Measurements from ENCODE around the gene CNNM4.
"Not testable (repeated sequence)": the region's sequence is repeated elsewhere in the genome, so short reads cannot be mapped to it uniquely, and the experiment has no call there.

Gene CNNM4

DNA sequence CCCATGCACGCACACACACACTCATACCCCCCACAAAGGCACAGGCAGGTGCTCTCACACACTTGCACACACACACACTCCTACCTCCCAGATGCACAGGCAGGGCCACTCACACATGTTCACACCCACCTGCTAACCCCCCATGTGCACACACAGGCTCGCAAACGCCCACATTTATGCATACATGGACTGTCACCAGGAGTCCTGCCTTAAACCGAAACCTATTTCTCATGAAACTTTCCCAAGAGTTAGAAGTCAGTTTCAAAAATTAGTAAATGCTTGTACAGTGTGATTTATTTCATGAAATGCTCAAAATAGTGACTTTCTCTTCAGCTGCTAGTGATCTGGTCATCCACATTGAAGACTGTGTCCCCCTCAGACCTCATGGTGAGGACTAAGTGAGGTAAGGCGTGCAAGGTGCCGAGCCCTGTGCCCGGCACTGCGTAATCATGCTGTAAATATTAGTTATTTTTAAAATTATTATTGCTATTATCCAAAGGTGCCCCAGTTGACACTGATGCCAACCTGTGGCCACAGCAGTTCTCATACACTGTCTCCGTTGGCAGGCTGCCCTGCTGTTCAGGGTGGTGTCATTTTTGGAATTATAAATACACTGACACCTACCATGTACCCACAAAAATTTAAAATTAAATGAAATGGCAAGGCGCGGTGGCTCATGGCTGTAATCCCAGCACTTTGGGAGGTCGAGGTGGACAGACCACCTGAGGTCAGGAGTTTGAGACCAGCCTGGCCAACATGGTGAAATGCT lies 12.4 kb downstream of the CNNM4 start:
- H3K4me3 ChIP-seq (ENCODE audit: low read depth in 1 of 2, low read length in 2 of 2), result no peak overlapping the region
- no peaks in the 10 kb centered on the region for H3K27me3 ChIP-seq (ENCODE audit: control insufficient read depth in 1 of 2, insufficient read depth in 2 of 2, low read length in 2 of 2)
- H3K4me1 ChIP-seq (ENCODE audit: insufficient read depth, low read length), result peaks cover 4% of the 10 kb centered on the region
- no peaks in the 10 kb centered on the region for H3K36me3 ChIP-seq (ENCODE audit: insufficient read depth, low read length)
- no peaks in the 10 kb centered on the region for H3K9me3 ChIP-seq (ENCODE audit: low read length)
- no peak overlapping the region for H3K27ac ChIP-seq (ENCODE audit: low read depth, low read length)
- no peak overlapping the region for H3K9ac ChIP-seq (ENCODE audit: low read length)

DNA sequence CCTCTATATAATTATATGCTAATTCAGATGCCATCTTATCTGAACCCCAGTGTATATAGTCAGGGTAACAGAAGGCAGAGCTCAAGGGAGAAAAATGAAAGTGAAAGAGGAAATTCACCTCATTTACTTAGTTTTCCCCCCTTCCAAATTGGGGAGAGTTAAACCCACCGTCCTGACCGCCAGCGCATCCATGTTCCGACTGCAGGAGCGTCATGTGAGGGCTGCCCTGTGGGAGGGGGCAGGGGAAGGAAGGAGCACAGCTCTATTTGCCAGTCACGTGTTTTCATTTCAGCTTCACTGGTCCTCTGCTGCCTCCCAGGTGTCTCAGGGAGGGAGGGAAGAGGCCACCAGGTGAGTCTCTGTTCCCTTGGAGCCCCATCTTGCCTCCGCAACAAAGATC lies 13.2 kb downstream of the CNNM4 start:
- Histone ChIP-seq H3K27ac (ENCODE audit: low read depth, low read length) (no peak overlapping the region), H3K4me1 (ENCODE audit: insufficient read depth, low read length) (peaks cover 4% of the 10 kb centered on the region), H3K27me3 (ENCODE audit: control insufficient read depth in 1 of 2, insufficient read depth in 2 of 2, low read length in 2 of 2) (no peaks in the 10 kb centered on the region), H3K9ac (ENCODE audit: low read length) (no peak overlapping the region), H3K4me3 (ENCODE audit: low read depth in 1 of 2, low read length in 2 of 2) (no peak overlapping the region), H3K36me3 (ENCODE audit: insufficient read depth, low read length) (no peaks in the 10 kb centered on the region), H3K9me3 (ENCODE audit: low read length) (no peaks in the 10 kb centered on the region)

DNA sequence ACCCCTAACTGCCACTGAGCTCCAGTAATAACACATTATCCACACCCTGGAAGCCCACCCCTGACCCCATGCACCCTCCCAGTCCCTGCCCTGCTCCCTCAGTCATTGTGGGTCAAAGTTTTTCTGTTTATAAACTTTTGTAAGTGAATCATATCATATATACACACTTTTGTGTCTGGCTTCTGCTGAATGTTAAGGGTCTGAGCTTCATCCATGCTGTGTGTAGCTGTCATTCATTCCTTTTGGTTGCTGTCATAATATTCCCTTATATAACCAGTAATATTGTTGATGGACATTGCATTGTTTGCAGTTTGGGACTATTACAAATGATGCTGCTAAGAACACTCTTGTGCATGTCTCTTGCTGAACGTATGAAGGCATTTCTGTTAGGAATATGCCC lies 14.5 kb downstream of the CNNM4 start:
- Histone ChIP-seq H3K27me3 (ENCODE audit: control insufficient read depth in 1 of 2, insufficient read depth in 2 of 2, low read length in 2 of 2) (no peaks in the 10 kb centered on the region), H3K9ac (ENCODE audit: low read length) (no peak overlapping the region), H3K9me3 (ENCODE audit: low read length) (no peaks in the 10 kb centered on the region), H3K27ac (ENCODE audit: low read depth, low read length) (no peak overlapping the region), H3K4me1 (ENCODE audit: insufficient read depth, low read length) (no peaks in the 10 kb centered on the region), H3K4me3 (ENCODE audit: low read depth in 1 of 2, low read length in 2 of 2) (no peak overlapping the region), H3K36me3 (ENCODE audit: insufficient read depth, low read length) (no peaks in the 10 kb centered on the region)

- Histone ChIP-seq H3K27ac (ENCODE audit: low read depth, low read length) (no peak overlapping the region), H3K9me3 (ENCODE audit: low read length) (no peaks in the 10 kb centered on the region), H3K9ac (ENCODE audit: low read length) (no peak overlapping the region), H3K4me3 (ENCODE audit: low read depth in 1 of 2, low read length in 2 of 2) (no peak overlapping the region), H3K36me3 (ENCODE audit: insufficient read depth, low read length) (no peaks in the 10 kb centered on the region), H3K27me3 (ENCODE audit: control insufficient read depth in 1 of 2, insufficient read depth in 2 of 2, low read length in 2 of 2) (no peaks in the 10 kb centered on the region), H3K4me1 (ENCODE audit: insufficient read depth, low read length) (peaks cover 13% of the 10 kb centered on the region)
These were observed 22.7 kb downstream of the CNNM4 start for GRCh38 chr2:96783388-96783787.

DNA sequence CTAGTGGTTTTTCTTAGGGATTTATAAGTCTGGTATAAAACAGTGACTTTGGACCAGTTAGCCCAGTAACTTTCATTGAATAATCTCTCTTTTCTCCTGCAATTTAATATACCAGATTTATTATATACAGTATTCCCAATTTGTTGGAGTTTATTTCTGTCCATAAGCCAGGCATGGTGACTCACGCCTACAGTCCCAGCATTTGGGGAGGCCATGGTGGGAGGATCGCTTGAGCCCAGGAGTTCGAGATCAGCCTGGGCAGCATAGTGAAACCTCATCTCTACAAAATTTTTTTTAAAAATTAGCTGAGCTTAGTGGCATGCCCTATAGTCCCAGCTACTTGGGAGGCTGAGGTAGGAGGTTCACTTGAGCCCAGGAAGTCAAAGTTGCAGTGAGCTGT lies 26.7 kb downstream of the CNNM4 start:
- no peaks in the 10 kb centered on the region for H3K9me3 ChIP-seq (ENCODE audit: low read length)
- H3K4me1 ChIP-seq (ENCODE audit: insufficient read depth, low read length), result peaks cover 21% of the 10 kb centered on the region
- H3K36me3 ChIP-seq (ENCODE audit: insufficient read depth, low read length), result no peaks in the 10 kb centered on the region
- H3K27me3 ChIP-seq (ENCODE audit: control insufficient read depth in 1 of 2, insufficient read depth in 2 of 2, low read length in 2 of 2), result no peaks in the 10 kb centered on the region
- no peak overlapping the region for H3K27ac ChIP-seq (ENCODE audit: low read depth, low read length)
- no peak overlapping the region for H3K9ac ChIP-seq (ENCODE audit: low read length)
- no peak overlapping the region for H3K4me3 ChIP-seq (ENCODE audit: low read depth in 1 of 2, low read length in 2 of 2)

DNA sequence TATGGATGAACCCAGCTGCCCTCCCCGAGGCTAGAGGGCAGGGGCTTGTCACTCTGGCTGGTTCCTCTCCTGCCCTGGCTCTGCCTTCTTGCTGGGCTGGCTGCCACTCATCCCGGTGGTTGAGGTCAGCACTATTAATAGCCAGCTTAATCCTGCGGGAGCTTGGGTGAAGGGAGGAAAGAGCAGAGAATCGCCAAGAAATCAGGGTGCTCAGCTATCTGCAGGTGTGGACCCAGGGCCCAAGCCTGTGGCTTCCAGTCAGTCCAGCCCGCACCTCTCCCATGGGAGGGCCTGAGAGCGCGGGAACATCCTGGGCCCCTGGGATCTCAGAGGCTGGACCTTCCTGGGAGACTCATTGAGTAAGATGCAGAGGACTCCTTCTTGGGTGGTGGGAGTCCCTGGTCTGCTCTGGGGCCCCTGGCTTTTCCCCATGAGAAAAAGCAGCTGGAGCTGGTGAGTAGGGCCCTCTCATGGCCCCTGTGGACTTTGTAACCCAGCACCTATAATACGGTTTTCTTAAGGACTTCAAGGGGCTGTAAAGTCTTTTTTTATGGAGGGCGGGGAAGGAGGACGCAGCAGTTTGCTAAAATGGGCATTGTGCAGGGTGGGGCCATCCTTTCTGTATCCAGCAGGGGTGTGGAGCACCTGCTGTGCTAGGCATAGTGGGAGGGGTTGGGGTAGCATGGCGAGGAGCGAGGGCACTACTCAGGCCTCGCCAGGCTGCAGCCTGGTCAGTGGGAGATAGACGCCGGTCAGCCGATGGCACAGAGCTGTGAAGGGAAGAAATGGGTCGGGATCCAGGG lies 27.9 kb downstream of the CNNM4 start:
- Histone ChIP-seq H3K27ac (ENCODE audit: low read depth, low read length) (no peak overlapping the region), H3K4me1 (ENCODE audit: insufficient read depth, low read length) (peaks cover 21% of the 10 kb centered on the region), H3K9me3 (ENCODE audit: low read length) (no peaks in the 10 kb centered on the region), H3K9ac (ENCODE audit: low read length) (no peak overlapping the region), H3K36me3 (ENCODE audit: insufficient read depth, low read length) (no peaks in the 10 kb centered on the region), H3K27me3 (ENCODE audit: control insufficient read depth in 1 of 2, insufficient read depth in 2 of 2, low read length in 2 of 2) (no peaks in the 10 kb centered on the region), H3K4me3 (ENCODE audit: low read depth in 1 of 2, low read length in 2 of 2) (no peak overlapping the region)

DNA sequence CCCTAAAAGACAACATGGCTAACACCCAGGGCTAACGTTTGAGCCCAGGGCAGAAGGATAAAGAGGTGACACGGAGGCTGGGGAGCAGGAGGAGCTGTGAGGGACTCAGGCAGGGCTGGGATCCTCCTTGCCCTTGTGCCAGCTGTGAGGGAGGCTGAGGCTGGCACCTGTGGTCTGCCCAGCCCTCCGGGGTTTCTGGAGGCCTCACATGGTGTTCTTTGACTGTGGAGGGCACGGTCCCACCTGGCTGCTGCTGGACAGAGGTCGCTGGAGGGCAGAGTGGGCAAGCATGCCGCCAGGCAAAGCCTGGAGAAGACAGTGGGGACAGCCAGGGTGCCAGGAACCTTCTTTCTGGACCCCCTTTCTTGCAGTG lies 28.5 kb downstream of the CNNM4 start:
- no peaks in the 10 kb centered on the region for H3K36me3 ChIP-seq (ENCODE audit: insufficient read depth, low read length)
- no peaks in the 10 kb centered on the region for H3K9me3 ChIP-seq (ENCODE audit: low read length)
- no peak overlapping the region for H3K9ac ChIP-seq (ENCODE audit: low read length)
- no peaks in the 10 kb centered on the region for H3K27me3 ChIP-seq (ENCODE audit: control insufficient read depth in 1 of 2, insufficient read depth in 2 of 2, low read length in 2 of 2)
- H3K4me3 ChIP-seq (ENCODE audit: low read depth in 1 of 2, low read length in 2 of 2), result no peak overlapping the region
- H3K4me1 ChIP-seq (ENCODE audit: insufficient read depth, low read length), result peaks cover 21% of the 10 kb centered on the region
- no peak overlapping the region for H3K27ac ChIP-seq (ENCODE audit: low read depth, low read length)

GRCh38 chr2:96792772-96793749 lies 32.4 kb downstream of the CNNM4 start:
- H3K36me3 ChIP-seq (ENCODE audit: insufficient read depth, low read length), result peaks cover 6% of the 10 kb centered on the region
- no peaks in the 10 kb centered on the region for H3K9me3 ChIP-seq (ENCODE audit: low read length)
- peaks cover 11% of the 10 kb centered on the region for H3K4me1 ChIP-seq (ENCODE audit: insufficient read depth, low read length)
- H3K9ac ChIP-seq (ENCODE audit: low read length), result no peak overlapping the region
- no peak overlapping the region for H3K27ac ChIP-seq (ENCODE audit: low read depth, low read length)
- no peaks in the 10 kb centered on the region for H3K27me3 ChIP-seq (ENCODE audit: control insufficient read depth in 1 of 2, insufficient read depth in 2 of 2, low read length in 2 of 2)
- no peak overlapping the region for H3K4me3 ChIP-seq (ENCODE audit: low read depth in 1 of 2, low read length in 2 of 2)

- no peaks in the 10 kb centered on the region for H3K27me3 ChIP-seq (ENCODE audit: control insufficient read depth in 1 of 2, insufficient read depth in 2 of 2, low read length in 2 of 2)
- H3K9me3 ChIP-seq (ENCODE audit: low read length), result no peaks in the 10 kb centered on the region
- no peaks in the 10 kb centered on the region for H3K4me1 ChIP-seq (ENCODE audit: insufficient read depth, low read length)
- no peak overlapping the region for H3K4me3 ChIP-seq (ENCODE audit: low read depth in 1 of 2, low read length in 2 of 2)
- H3K27ac ChIP-seq (ENCODE audit: low read depth, low read length), result no peak overlapping the region
- H3K36me3 ChIP-seq (ENCODE audit: insufficient read depth, low read length), result peaks cover 6% of the 10 kb centered on the region
- H3K9ac ChIP-seq (ENCODE audit: low read length), result no peak overlapping the region
These were observed 34.4 kb downstream of the CNNM4 start for GRCh38 chr2:96795076-96795475.

- H3K9me3 ChIP-seq (ENCODE audit: low read length), result not testable (repeated sequence)
These were observed 35.8 kb downstream of the CNNM4 start for GRCh38 chr2:96796497-96796896.

GRCh38 chr2:96797066-96797625 lies 36.4 kb downstream of the CNNM4 start:
- Histone ChIP-seq H3K27ac (ENCODE audit: low read depth, low read length) (no peak overlapping the region), H3K4me3 (ENCODE audit: low read depth in 1 of 2, low read length in 2 of 2) (no peak overlapping the region), H3K4me1 (ENCODE audit: insufficient read depth, low read length) (peaks cover 7% of the 10 kb centered on the region), H3K9me3 (ENCODE audit: low read length) (no peaks in the 10 kb centered on the region), H3K27me3 (ENCODE audit: control insufficient read depth in 1 of 2, insufficient read depth in 2 of 2, low read length in 2 of 2) (no peaks in the 10 kb centered on the region), H3K9ac (ENCODE audit: low read length) (no peak overlapping the region), H3K36me3 (ENCODE audit: insufficient read depth, low read length) (peaks cover 10% of the 10 kb centered on the region)

More at GRCh38 chr2:96796497-96796896, 35.8 kb downstream of the CNNM4 start:
- not testable (repeated sequence) for H3K27me3 ChIP-seq (ENCODE audit: control insufficient read depth in 1 of 2, insufficient read depth in 2 of 2, low read length in 2 of 2); H3K36me3 ChIP-seq (ENCODE audit: insufficient read depth, low read length); H3K4me3 ChIP-seq (ENCODE audit: low read depth in 1 of 2, low read length in 2 of 2); H3K27ac ChIP-seq (ENCODE audit: low read depth, low read length); H3K9ac ChIP-seq (ENCODE audit: low read length); H3K4me1 ChIP-seq (ENCODE audit: insufficient read depth, low read length)

All from muscle layer of colon (tissue), 2 donors.